VCaP (cell line): ENCODE data around the gene ACSL3.

ENCODE experiments used
- H3K27ac ChIP-seq: fragments of 450-650 bp; 2 replicates; pipeline ENCODE4 v1.5.1; 2017
- CTCF ChIP-seq: fragments of 450-650 bp; conservative IDR thresholded peaks from 2 replicates; pipeline ENCODE4 v1.5.1; 2017; ENCODE audit warnings: mild to moderate bottlenecking, moderate library complexity

The ACSL3 gene

GRCh38 chr2:222878301-222878876, 17.6 kb downstream of the ACSL3 start:
- H3K27ac ChIP-seq, result peak overlapping the region; percentile 79
- TF ChIP-seq CTCF, result no peak

GRCh38 chr2:222878877-222879603, 18.2 kb downstream of the ACSL3 start:
- no peak for TF ChIP-seq CTCF
- H3K27ac ChIP-seq, result peak overlapping the region; percentile 79

- TF ChIP-seq CTCF, result no peak
- H3K27ac ChIP-seq, result peak overlapping the region; percentile 79
Observed at GRCh38 chr2:222879604-222879933, 18.7 kb downstream of the ACSL3 start.

- peak overlapping the region; percentile 79 for H3K27ac ChIP-seq
- TF ChIP-seq CTCF, result no peak
Observed at GRCh38 chr2:222882484-222882928, 21.7 kb downstream of the ACSL3 start.

- peak overlapping the region; percentile 79 for H3K27ac ChIP-seq
- no peak for TF ChIP-seq CTCF
Observed at GRCh38 chr2:222883420-222883819, 22.6 kb downstream of the ACSL3 start.

GRCh38 chr2:222884114-222884771, 23.4 kb downstream of the ACSL3 start:
- TF ChIP-seq CTCF, result no peak
- peak overlapping the region; percentile 79 for H3K27ac ChIP-seq

GRCh38 chr2:222884805-222885424, 24.1 kb downstream of the ACSL3 start:
- H3K27ac ChIP-seq, result peak overlapping the region; percentile 79
- no peak for TF ChIP-seq CTCF
